GM12892 (cell line): ENCODE results near the gene TRAPPC4.

Experiments
- POLR2A ChIP-seq: IDR thresholded peaks from 2 replicates; pipeline ENCODE4 v1.6.1; 2011; ENCODE audit warnings: low read depth, low read length, control low read depth
- POLR2AphosphoS5 ChIP-seq: IDR thresholded peaks from 2 replicates; pipeline ENCODE4 v1.6.1; 2011; ENCODE audit warnings: low read depth, low read length, control low read depth

DNA sequence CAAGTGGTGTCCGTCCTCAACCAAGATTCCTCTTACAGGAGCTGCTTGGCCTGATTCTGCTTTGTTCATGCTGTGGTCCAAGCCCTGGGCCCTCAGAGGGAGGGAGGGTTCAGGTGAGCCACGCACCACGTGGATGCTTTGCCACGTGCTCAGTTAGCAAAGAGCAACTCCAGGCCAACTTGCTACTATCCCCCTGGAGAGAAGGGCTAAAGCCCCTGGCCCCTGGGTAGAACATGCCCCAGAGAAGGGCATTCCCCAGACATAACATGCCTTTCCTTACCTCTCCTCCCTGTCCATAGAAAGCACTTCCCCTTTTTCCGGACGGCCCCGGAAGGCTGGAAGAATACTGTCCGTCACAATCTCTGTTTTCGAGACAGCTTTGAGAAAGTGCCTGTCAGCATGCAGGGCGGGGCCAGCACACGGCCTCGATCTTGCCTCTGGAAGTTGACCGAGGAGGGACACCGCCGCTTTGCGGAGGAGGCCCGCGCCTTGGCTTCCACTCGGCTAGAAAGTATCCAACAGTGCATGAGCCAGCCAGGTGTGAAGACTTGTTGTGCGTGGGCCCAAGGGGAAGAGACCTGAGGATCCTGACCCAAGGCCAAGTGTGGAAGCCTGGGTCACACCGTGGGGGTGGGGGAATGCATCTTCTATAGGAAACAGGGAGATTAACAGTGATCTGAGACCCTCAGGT lies 38.2 kb upstream of the TRAPPC4 start:
- TF ChIP-seq POLR2AphosphoS5: no peak
- TF ChIP-seq POLR2A: no peak
